A673 (cell line): ENCODE results near the gene ANO4.

Experiments used
- EZH2 ChIP-seq: fragments of 200-600 bp; sonication (generic); IDR thresholded peaks from 2 replicates; pipeline ENCODE4 v1.6.1; 2017; ENCODE audit warnings: borderline replicate concordance, low read depth, mild to moderate bottlenecking, mixed read lengths, antibody characterized with exemption, low read length; ENCODE audit not compliant: poor library complexity, severe bottlenecking
- TF ChIP-seq, protein P1 (sequence below): fragments of 300-800, 200-600 bp; sonication (generic); conservative IDR thresholded peaks from 2 replicates; pipeline ENCODE4 v1.5.1; 2017; ENCODE audit warnings: low read depth, mild to moderate bottlenecking, antibody characterized with exemption, low read length, moderate library complexity, mixed read lengths

DNA sequence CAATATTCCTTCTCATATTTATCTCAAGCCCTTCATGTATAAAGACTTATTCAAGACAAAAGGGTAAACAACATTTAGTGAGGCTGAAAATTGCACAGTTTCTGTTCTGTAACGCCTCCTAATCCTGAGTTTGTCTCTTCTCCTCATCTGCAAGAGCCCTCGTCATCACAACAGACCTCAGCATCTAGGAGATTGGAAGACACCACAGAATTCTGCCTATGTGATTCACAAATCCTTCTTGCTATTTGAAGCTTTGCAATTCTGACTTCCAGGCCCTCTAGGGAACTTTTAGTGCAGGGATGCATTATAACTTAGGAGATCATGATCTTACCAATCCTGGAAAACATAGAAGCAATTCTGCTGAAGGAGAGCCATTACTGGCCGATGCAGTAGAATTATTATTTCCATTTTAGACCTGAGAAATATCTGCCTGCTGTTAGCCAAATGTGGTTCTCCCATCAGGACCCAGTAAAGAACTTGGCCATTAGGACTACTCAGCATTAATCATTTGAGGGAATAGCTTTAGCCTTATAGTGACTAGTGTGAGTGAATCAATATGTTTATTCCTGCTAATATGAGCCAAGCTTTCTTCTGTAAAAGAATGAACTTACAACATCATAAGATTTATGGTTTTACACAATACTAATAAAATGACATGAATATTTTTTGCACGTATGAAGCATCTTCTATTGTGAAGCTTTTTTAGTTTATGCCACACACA is 119.5 kb downstream of the ANO4 start:
- TF ChIP-seq, protein P1, sequence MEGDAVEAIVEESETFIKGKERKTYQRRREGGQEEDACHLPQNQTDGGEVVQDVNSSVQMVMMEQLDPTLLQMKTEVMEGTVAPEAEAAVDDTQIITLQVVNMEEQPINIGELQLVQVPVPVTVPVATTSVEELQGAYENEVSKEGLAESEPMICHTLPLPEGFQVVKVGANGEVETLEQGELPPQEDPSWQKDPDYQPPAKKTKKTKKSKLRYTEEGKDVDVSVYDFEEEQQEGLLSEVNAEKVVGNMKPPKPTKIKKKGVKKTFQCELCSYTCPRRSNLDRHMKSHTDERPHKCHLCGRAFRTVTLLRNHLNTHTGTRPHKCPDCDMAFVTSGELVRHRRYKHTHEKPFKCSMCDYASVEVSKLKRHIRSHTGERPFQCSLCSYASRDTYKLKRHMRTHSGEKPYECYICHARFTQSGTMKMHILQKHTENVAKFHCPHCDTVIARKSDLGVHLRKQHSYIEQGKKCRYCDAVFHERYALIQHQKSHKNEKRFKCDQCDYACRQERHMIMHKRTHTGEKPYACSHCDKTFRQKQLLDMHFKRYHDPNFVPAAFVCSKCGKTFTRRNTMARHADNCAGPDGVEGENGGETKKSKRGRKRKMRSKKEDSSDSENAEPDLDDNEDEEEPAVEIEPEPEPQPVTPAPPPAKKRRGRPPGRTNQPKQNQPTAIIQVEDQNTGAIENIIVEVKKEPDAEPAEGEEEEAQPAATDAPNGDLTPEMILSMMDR: no peak
- TF ChIP-seq EZH2: no peak
